Kidney (tissue), 14 donors: ENCODE data around the gene PUDP. TPM values are rescaled to one million over a fixed set of nuclear protein-coding genes. Genes with fewer than 3 reads are reported as not detected.

ENCODE experiments used
- DNase-seq, 5 donors: peaks; one replicate each; pipeline ENCODE4 v3.0.0-alpha.2; 2013 to 2020
- FAIRE-seq: peaks from 2 replicates; lab custom pipeline; 2012; peaks lifted over from hg19 to GRCh38; lab: Jason Lieb, UNC
- H3K27ac ChIP-seq, 2 donors: one replicate each; pipeline ENCODE4 v1.7.0; 2013; ENCODE audit warnings: low read depth in 2 of 2, low read length in 2 of 2, inconsistent platforms in 1 of 2
- H3K27me3 ChIP-seq: one replicate; pipeline ENCODE4 v1.7.1; 2013; ENCODE audit warnings: low read length, inconsistent platforms; ENCODE audit not compliant: control insufficient read depth, insufficient read depth
- H3K36me3 ChIP-seq, 3 donors: one replicate each; pipeline versions ENCODE4 v1.7.0 to v1.7.1; 2013; ENCODE audit warnings: low read length in 3 of 3, control low read depth in 1 of 3, inconsistent platforms in 1 of 3; ENCODE audit not compliant: insufficient read depth in 3 of 3, control insufficient read depth in 2 of 3
- H3K4me1 ChIP-seq, 3 donors: one replicate each; pipeline versions ENCODE4 v1.7.0 to v1.7.1; 2013; ENCODE audit warnings: low read length in 3 of 3, inconsistent platforms in 1 of 3, low read depth in 1 of 3; ENCODE audit not compliant: control insufficient read depth in 2 of 3, insufficient read depth in 2 of 3
- H3K4me3 ChIP-seq, 3 donors: one replicate each; pipeline versions ENCODE4 v1.7.0 to v1.8.1; 2013; ENCODE audit warnings: low read length in 3 of 3, control low read depth in 1 of 3, inconsistent platforms in 1 of 3
- H3K9ac ChIP-seq, 3 donors: one replicate each; pipeline versions ENCODE4 v1.7.0 to v1.7.1; 2013; ENCODE audit warnings: low read length in 3 of 3, control low read depth in 1 of 3, inconsistent platforms in 1 of 3
- H3K9me3 ChIP-seq, 3 donors: one replicate each; pipeline versions ENCODE4 v1.7.0 to v1.7.1; 2013; ENCODE audit warnings: low read length in 3 of 3, control low read depth in 1 of 3, inconsistent platforms in 1 of 3; ENCODE audit not compliant: control insufficient read depth in 2 of 3, insufficient read depth in 1 of 3
- intact Hi-C: fragments of 100-400 bp; cut with DNase I; formaldehyde crosslinking; loops from one replicate; pipeline ENCODE4 v1.11.1; 2022
- polyA plus RNA-seq: library from polyadenylated mRNA; stranded (reverse); fragments of 350-450 nt; fragmentation: Illumina TruSeq; extraction: RNeasy Lipid Tissue Mini Kit (QIAGEN cat#74804); gene quantifications from one replicate; pipeline ENCODE4 v1.2.3, GENCODE V29; 2014; ENCODE audit warnings: low read depth, low replicate concordance; ENCODE audit not compliant: insufficient read depth
- total RNA-seq: library from RNA; stranded (reverse); fragmentation: NEBNext Ultra II Directional; extraction: Animal tissue kit (Norgen Biotek cat#: 25700); gene quantifications from one replicate; pipeline ENCODE4 v1.2.1, GENCODE V29; 2021
- TF ChIP-seq, protein P1 (sequence below): IDR thresholded peaks from 3 replicates; pipeline ENCODE4 v1.5.1; 2012; ENCODE audit warnings: mild to moderate bottlenecking, moderate library complexity, borderline replicate concordance; ENCODE audit not compliant: insufficient read depth; ENCODE audit errors: extremely low read depth
- donor health status: control.
- donor health status: control.
- donor health status: control.
- donor health status: control.
- donor health status: control.
- donor health status: DM: yes; HTN: yes; CAD: no.
- donor health status: Normal renal cell carcinoma (clear cell type).

PUDP gene
- total and polyA plus RNA-seq, 2 donors from 2014 or later: 17.4 to 31.0 TPM

DNA sequence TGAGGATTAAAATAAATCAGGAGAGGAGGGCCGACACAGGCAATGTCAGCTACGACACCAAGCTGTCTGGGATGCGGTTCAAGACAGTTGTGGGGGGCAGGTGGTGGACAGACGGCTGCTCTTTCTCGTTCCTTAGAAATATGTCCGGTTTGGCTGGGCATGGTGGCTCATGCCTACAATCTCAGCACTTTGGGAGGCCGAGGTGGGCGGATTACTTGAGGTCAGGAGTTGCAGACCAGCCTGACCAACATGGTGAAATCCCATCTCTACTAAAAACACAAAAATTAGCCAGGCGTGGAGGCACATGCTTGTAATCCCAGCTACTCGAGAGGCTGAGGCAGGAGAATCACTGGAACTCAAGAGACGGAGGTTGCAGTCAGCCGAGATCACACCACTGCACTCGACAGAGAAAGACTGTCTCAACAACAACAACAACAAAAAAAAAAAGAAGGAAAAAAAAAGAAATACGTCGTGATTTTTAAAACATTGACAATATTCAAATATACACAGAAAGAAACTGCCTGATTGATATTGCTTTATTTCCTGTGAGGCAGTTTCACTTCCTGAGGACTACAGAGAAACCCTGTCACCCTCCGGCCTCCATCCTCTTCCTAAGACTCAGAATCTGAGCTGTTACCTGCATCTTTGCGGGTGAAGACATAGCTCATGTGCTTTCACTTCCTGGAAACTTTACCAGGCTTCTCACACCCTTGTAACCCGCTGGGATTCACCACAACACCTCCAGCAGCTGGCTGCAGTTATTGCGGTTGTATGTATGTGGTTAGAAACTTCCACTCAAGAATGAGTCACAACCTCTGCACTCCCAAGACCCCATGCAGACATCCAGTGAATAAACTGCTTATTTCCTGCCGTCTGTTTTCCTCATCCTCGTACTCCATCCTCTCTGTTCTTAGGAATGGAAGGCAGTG, 64.2 kb downstream of the PUDP start:
- intact Hi-C loops: no loop called here
- H3K27me3 ChIP-seq: no peaks in the 10 kb centered on the region
- TF ChIP-seq, protein P1, sequence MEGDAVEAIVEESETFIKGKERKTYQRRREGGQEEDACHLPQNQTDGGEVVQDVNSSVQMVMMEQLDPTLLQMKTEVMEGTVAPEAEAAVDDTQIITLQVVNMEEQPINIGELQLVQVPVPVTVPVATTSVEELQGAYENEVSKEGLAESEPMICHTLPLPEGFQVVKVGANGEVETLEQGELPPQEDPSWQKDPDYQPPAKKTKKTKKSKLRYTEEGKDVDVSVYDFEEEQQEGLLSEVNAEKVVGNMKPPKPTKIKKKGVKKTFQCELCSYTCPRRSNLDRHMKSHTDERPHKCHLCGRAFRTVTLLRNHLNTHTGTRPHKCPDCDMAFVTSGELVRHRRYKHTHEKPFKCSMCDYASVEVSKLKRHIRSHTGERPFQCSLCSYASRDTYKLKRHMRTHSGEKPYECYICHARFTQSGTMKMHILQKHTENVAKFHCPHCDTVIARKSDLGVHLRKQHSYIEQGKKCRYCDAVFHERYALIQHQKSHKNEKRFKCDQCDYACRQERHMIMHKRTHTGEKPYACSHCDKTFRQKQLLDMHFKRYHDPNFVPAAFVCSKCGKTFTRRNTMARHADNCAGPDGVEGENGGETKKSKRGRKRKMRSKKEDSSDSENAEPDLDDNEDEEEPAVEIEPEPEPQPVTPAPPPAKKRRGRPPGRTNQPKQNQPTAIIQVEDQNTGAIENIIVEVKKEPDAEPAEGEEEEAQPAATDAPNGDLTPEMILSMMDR: no peak
- H3K9ac ChIP-seq: no peak overlapping the region
- H3K9me3 ChIP-seq: no peaks in the 10 kb centered on the region
- no peak overlapping the region for H3K4me3 ChIP-seq
- no peak overlapping the region for H3K27ac ChIP-seq
- H3K4me1 ChIP-seq: no peaks in the 10 kb centered on the region
- FAIRE-seq (no peak), DNase-seq (no peak)
- no peaks in the 10 kb centered on the region for H3K36me3 ChIP-seq

DNA sequence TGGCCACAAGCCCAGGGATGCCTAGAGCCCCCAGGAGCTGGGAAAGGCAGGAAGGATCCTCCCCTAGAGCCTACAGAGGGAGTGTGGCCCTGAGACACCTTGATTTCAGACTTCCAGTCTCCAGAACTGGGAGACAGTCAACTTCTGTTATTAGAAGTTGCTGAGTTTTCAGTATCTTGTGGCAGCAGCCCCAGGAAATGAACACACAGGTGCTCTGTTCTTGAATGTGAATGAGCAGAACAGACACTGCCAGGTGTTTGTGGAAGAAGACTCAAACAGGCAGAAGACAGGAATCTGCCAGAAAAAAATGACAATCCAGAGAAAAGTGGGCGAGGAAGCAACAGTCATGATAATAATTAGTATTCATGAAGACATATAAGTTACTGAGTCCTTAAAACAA, 64.9 kb downstream of the PUDP start:
- Histone ChIP-seq H3K36me3 (no peaks in the 10 kb centered on the region), H3K9ac (no peak overlapping the region), H3K9me3 (no peaks in the 10 kb centered on the region), H3K4me1 (no peaks in the 10 kb centered on the region), H3K27ac (no peak overlapping the region), H3K4me3 (no peak overlapping the region), H3K27me3 (no peaks in the 10 kb centered on the region)
- DNase-seq (no peak), FAIRE-seq (no peak)
- intact Hi-C loops: no loop called here
- TF ChIP-seq, protein P1: no peak

DNA sequence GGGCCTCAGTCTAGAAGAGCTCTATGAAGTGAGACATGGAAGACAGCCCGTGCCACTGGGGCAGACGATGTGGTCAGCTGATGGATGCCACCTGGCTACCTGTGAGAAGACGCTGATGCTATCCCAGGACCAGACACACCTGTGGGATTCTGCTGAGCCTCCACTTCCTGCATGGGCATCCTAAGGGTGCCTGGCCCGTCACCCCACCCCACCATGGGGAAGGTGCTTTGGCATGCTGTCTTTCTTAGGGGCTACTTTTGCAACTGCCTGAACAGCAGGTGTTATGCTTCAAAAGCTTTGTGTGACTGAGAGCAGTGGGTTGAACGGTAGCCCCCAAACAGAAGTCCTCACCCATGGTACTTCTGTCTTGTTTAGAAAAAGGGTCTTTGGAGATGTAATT, 65.4 kb downstream of the PUDP start:
- H3K27ac ChIP-seq: no peak overlapping the region
- H3K36me3 ChIP-seq: no peaks in the 10 kb centered on the region
- TF ChIP-seq, protein P1: no peak
- H3K27me3 ChIP-seq: no peaks in the 10 kb centered on the region
- H3K9me3 ChIP-seq: no peaks in the 10 kb centered on the region
- FAIRE-seq: no peak
- no peaks in the 10 kb centered on the region for H3K4me1 ChIP-seq
- intact Hi-C loops: no loop called here
- no peak overlapping the region for H3K4me3 ChIP-seq
- no peak overlapping the region for H3K9ac ChIP-seq
- DNase-seq: no peak
